ENCODE results near the gene RNASE13. TPM values are rescaled to one million over a fixed set of nuclear protein-coding genes. Genes with fewer than 3 reads are reported as not detected.

The RNASE13 gene
- total RNA-seq, 1 experiment from 2014 or later, result not detected

GRCh38 chr14:21018286-21018685 lies 16.3 kb downstream of the RNASE13 start:
- intact Hi-C loops (cut with micrococcal nuclease; ENCODE audit: unreplicated experiment), result no loop called here
- ChIA-PET POLR2A (interaction anchor here (0.5 kb wide), 1 partner anchor 346 kb away, joined by 7 read pairs; no protein-coding TSS in a partner anchor), CTCF (no interaction called here)
- no peak for DNase-seq (ENCODE audit: low read depth, low spot score)
- no peaks in the 10 kb centered on the region for H3K36me3 ChIP-seq (ENCODE audit: control insufficient read depth, insufficient read depth, low read length)
- H3K4me1 ChIP-seq (ENCODE audit: control insufficient read depth, insufficient read depth, low read length), result no peaks in the 10 kb centered on the region
- H3K27ac ChIP-seq (ENCODE audit: low read length), result no peak overlapping the region
- H3K9me3 ChIP-seq (ENCODE audit: control insufficient read depth, insufficient read depth, low read depth, low read length), result no peaks in the 10 kb centered on the region
- in situ Hi-C loops (cut with HindIII; ENCODE audit: low pct_unique_long_range_greater_than_20kb, low sequenced_read_pairs), result no loop called here
- no peak overlapping the region for H3K4me3 ChIP-seq (ENCODE audit: low read depth in 2 of 2, low read length in 2 of 2)
- TF ChIP-seq TCF7L2 (IDR thresholded peaks at IDR 0.05; ENCODE audit: low read depth, low read length), result no peak
- no peak for TF ChIP-seq SIN3A (IDR thresholded peaks at IDR 0.05; ENCODE audit: borderline replicate concordance, insufficient read depth, low read depth, low read length)
- no peak for TF ChIP-seq REST (IDR thresholded peaks at IDR 0.05; ENCODE audit: insufficient read depth in 1 of 2, low read depth in 2 of 2, low read length in 1 of 2)
- TF ChIP-seq POLR2AphosphoS5 (IDR thresholded peaks at IDR 0.05; ENCODE audit: low read depth, low read length), result no peak
- TF ChIP-seq CTCF (IDR thresholded peaks at IDR 0.05), result no peak
- ATAC-seq, result no peak
- peaks cover 2% of the 10 kb centered on the region; the same call in 1 of the 2 replicates for H3K27me3 ChIP-seq (ENCODE audit: control insufficient read depth, insufficient read depth, low read length)
- no TSS peak for BruUV-seq (replicated peaks)

GRCh38 chr14:21017528-21018245 lies 16.9 kb downstream of the RNASE13 start:
- intact Hi-C loops (cut with micrococcal nuclease; ENCODE audit: unreplicated experiment) (no loop called here), in situ Hi-C loops (cut with HindIII; ENCODE audit: low pct_unique_long_range_greater_than_20kb, low sequenced_read_pairs) (no loop called here)
- Histone ChIP-seq H3K9me3 (ENCODE audit: control insufficient read depth, insufficient read depth, low read depth, low read length) (no peaks in the 10 kb centered on the region), H3K36me3 (ENCODE audit: control insufficient read depth, insufficient read depth, low read length) (no peaks in the 10 kb centered on the region), H3K27me3 (ENCODE audit: control insufficient read depth, insufficient read depth, low read length) (peaks cover 2% of the 10 kb centered on the region; the same call in 1 of the 2 replicates), H3K27ac (ENCODE audit: low read length) (no peak overlapping the region), H3K4me3 (ENCODE audit: low read depth in 2 of 2, low read length in 2 of 2) (no peak overlapping the region), H3K4me1 (ENCODE audit: control insufficient read depth, insufficient read depth, low read length) (no peaks in the 10 kb centered on the region)
- TF ChIP-seq SIN3A (IDR thresholded peaks at IDR 0.05; ENCODE audit: borderline replicate concordance, insufficient read depth, low read depth, low read length) (no peak), REST (IDR thresholded peaks at IDR 0.05; ENCODE audit: insufficient read depth in 1 of 2, low read depth in 2 of 2, low read length in 1 of 2) (no peak), TCF7L2 (IDR thresholded peaks at IDR 0.05; ENCODE audit: low read depth, low read length) (no peak), POLR2AphosphoS5 (IDR thresholded peaks at IDR 0.05; ENCODE audit: low read depth, low read length) (no peak), CTCF (IDR thresholded peaks at IDR 0.05) (no peak)
- ChIA-PET POLR2A (interaction anchor here (0.5 kb wide), 1 partner anchor 345 kb away, joined by 7 read pairs; no protein-coding TSS in a partner anchor), CTCF (no interaction called here)
- no peak for ATAC-seq
- BruUV-seq (replicated peaks), result no TSS peak
- no peak for DNase-seq (ENCODE audit: low read depth, low spot score)

Data from Panc1 (cell line).